H1 (cell line): ENCODE measurements around the gene CCL22.

Experiments
- EZH2 ChIP-seq: fragments of 200-600 bp; sonication (generic); IDR thresholded peaks from 2 replicates; pipeline ENCODE4 v1.7.1; 2012; ENCODE audit warnings: low read depth, mild to moderate bottlenecking, moderate library complexity, low read length, inconsistent platforms; ENCODE audit not compliant: severe bottlenecking
- HDAC6 ChIP-seq: IDR thresholded peaks from one replicate; pipeline ENCODE4 v1.7.1; 2012; ENCODE audit warnings: low read depth, mild to moderate bottlenecking, inconsistent platforms, low read length, moderate library complexity
- JUN ChIP-seq: IDR thresholded peaks from 2 replicates; pipeline ENCODE4 v1.6.1; 2011; ENCODE audit warnings: low read depth, mild to moderate bottlenecking, improper control_type of control experiment, low read length
- POLR2A ChIP-seq, 2 experiments: IDR thresholded peaks; 1 replicate in 1 of 2; 2 replicates in 1 of 2; pipeline ENCODE4 v1.6.1; 2011; ENCODE audit warnings: low read depth in 2 of 2, low read length in 2 of 2, mild to moderate bottlenecking in 2 of 2; ENCODE audit errors: control extremely low read depth in 1 of 2
- RFX5 ChIP-seq: IDR thresholded peaks from 2 replicates; pipeline ENCODE4 v1.6.1; 2011; ENCODE audit warnings: low read depth, low read length, improper control_type of control experiment, borderline replicate concordance
- TCF12 ChIP-seq: IDR thresholded peaks from 2 replicates; pipeline ENCODE4 v1.6.1; 2011; ENCODE audit warnings: low read depth, mild to moderate bottlenecking, low read length
- ZNF274 ChIP-seq: IDR thresholded peaks from 2 replicates; pipeline ENCODE4 v1.7.0; 2012; ENCODE audit warnings: low read length, borderline replicate concordance; ENCODE audit errors: extremely low read depth
- TF ChIP-seq, protein P1 (sequence below): IDR thresholded peaks from 2 replicates; pipeline ENCODE4 v1.6.1; 2012; ENCODE audit warnings: low read length, inconsistent platforms
- TF ChIP-seq, protein P2 (sequence below), 3 experiments: IDR thresholded peaks; 1 replicate in 2 of 3; 2 replicates in 1 of 3; pipeline versions ENCODE4 v1.5.1 to v1.6.1; 2011; ENCODE audit warnings: low read length in 3 of 3, mild to moderate bottlenecking in 3 of 3, inconsistent platforms in 2 of 3, low read depth in 1 of 3, moderate library complexity in 1 of 3; ENCODE audit not compliant: insufficient read depth in 1 of 3; ENCODE audit errors: control extremely low read depth in 1 of 3
- TF ChIP-seq, protein P3 (sequence below): fragments of 300-600 bp; sonication (generic); IDR thresholded peaks from 2 replicates; pipeline ENCODE4 v1.7.1; 2012; ENCODE audit warnings: low read length, moderate library complexity, mild to moderate bottlenecking, inconsistent platforms; ENCODE audit not compliant: insufficient replicate concordance

DNA sequence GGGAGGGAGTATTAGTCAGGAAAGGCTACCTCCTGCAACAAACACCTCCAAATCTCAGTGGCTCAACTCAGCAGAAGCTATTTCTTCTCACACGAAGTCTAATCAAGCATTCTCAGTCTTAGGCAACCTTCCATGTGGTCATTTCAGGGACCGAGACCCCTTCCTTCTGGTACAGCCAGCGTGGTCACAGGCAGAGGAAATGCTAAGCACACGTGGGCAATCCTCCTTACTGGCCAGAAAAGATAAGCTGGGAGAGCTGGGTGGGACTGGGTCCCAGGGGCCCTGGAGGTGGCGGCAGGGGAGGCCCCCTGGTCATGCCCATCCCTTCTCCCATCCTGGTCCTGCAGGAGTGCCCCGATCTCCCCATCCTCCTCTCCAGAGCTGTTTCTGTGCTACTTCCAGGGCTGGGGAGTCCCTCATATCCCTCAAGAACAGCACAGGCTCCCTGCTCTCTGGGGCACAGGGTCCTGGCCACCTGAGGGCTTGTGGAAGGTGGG lies 8.0 kb downstream of the CCL22 start:
- TF ChIP-seq RFX5 (no peak), EZH2 (no peak), POLR2A (IDR thresholded peaks at IDR 0.05; ENCODE audit: control extremely low read depth in 1 of 2, low read depth in 2 of 2, low read length in 2 of 2) (no peak), TCF12 (no peak), ZNF274 (no peak), JUN (no peak), HDAC6 (no peak)
- TF ChIP-seq, protein P1, sequence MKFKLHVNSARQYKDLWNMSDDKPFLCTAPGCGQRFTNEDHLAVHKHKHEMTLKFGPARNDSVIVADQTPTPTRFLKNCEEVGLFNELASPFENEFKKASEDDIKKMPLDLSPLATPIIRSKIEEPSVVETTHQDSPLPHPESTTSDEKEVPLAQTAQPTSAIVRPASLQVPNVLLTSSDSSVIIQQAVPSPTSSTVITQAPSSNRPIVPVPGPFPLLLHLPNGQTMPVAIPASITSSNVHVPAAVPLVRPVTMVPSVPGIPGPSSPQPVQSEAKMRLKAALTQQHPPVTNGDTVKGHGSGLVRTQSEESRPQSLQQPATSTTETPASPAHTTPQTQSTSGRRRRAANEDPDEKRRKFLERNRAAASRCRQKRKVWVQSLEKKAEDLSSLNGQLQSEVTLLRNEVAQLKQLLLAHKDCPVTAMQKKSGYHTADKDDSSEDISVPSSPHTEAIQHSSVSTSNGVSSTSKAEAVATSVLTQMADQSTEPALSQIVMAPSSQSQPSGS = no peak
- TF ChIP-seq, protein P2, sequence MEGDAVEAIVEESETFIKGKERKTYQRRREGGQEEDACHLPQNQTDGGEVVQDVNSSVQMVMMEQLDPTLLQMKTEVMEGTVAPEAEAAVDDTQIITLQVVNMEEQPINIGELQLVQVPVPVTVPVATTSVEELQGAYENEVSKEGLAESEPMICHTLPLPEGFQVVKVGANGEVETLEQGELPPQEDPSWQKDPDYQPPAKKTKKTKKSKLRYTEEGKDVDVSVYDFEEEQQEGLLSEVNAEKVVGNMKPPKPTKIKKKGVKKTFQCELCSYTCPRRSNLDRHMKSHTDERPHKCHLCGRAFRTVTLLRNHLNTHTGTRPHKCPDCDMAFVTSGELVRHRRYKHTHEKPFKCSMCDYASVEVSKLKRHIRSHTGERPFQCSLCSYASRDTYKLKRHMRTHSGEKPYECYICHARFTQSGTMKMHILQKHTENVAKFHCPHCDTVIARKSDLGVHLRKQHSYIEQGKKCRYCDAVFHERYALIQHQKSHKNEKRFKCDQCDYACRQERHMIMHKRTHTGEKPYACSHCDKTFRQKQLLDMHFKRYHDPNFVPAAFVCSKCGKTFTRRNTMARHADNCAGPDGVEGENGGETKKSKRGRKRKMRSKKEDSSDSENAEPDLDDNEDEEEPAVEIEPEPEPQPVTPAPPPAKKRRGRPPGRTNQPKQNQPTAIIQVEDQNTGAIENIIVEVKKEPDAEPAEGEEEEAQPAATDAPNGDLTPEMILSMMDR (IDR thresholded peaks at IDR 0.05; ENCODE audit: control extremely low read depth in 1 of 3, insufficient read depth in 1 of 3, low read depth in 1 of 3, low read length in 3 of 3) = no peak
- TF ChIP-seq, protein P3, sequence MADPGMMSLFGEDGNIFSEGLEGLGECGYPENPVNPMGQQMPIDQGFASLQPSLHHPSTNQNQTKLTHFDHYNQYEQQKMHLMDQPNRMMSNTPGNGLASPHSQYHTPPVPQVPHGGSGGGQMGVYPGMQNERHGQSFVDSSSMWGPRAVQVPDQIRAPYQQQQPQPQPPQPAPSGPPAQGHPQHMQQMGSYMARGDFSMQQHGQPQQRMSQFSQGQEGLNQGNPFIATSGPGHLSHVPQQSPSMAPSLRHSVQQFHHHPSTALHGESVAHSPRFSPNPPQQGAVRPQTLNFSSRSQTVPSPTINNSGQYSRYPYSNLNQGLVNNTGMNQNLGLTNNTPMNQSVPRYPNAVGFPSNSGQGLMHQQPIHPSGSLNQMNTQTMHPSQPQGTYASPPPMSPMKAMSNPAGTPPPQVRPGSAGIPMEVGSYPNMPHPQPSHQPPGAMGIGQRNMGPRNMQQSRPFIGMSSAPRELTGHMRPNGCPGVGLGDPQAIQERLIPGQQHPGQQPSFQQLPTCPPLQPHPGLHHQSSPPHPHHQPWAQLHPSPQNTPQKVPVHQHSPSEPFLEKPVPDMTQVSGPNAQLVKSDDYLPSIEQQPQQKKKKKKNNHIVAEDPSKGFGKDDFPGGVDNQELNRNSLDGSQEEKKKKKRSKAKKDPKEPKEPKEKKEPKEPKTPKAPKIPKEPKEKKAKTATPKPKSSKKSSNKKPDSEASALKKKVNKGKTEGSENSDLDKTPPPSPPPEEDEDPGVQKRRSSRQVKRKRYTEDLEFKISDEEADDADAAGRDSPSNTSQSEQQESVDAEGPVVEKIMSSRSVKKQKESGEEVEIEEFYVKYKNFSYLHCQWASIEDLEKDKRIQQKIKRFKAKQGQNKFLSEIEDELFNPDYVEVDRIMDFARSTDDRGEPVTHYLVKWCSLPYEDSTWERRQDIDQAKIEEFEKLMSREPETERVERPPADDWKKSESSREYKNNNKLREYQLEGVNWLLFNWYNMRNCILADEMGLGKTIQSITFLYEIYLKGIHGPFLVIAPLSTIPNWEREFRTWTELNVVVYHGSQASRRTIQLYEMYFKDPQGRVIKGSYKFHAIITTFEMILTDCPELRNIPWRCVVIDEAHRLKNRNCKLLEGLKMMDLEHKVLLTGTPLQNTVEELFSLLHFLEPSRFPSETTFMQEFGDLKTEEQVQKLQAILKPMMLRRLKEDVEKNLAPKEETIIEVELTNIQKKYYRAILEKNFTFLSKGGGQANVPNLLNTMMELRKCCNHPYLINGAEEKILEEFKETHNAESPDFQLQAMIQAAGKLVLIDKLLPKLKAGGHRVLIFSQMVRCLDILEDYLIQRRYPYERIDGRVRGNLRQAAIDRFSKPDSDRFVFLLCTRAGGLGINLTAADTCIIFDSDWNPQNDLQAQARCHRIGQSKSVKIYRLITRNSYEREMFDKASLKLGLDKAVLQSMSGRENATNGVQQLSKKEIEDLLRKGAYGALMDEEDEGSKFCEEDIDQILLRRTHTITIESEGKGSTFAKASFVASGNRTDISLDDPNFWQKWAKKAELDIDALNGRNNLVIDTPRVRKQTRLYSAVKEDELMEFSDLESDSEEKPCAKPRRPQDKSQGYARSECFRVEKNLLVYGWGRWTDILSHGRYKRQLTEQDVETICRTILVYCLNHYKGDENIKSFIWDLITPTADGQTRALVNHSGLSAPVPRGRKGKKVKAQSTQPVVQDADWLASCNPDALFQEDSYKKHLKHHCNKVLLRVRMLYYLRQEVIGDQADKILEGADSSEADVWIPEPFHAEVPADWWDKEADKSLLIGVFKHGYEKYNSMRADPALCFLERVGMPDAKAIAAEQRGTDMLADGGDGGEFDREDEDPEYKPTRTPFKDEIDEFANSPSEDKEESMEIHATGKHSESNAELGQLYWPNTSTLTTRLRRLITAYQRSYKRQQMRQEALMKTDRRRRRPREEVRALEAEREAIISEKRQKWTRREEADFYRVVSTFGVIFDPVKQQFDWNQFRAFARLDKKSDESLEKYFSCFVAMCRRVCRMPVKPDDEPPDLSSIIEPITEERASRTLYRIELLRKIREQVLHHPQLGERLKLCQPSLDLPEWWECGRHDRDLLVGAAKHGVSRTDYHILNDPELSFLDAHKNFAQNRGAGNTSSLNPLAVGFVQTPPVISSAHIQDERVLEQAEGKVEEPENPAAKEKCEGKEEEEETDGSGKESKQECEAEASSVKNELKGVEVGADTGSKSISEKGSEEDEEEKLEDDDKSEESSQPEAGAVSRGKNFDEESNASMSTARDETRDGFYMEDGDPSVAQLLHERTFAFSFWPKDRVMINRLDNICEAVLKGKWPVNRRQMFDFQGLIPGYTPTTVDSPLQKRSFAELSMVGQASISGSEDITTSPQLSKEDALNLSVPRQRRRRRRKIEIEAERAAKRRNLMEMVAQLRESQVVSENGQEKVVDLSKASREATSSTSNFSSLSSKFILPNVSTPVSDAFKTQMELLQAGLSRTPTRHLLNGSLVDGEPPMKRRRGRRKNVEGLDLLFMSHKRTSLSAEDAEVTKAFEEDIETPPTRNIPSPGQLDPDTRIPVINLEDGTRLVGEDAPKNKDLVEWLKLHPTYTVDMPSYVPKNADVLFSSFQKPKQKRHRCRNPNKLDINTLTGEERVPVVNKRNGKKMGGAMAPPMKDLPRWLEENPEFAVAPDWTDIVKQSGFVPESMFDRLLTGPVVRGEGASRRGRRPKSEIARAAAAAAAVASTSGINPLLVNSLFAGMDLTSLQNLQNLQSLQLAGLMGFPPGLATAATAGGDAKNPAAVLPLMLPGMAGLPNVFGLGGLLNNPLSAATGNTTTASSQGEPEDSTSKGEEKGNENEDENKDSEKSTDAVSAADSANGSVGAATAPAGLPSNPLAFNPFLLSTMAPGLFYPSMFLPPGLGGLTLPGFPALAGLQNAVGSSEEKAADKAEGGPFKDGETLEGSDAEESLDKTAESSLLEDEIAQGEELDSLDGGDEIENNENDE = no peak
